HG03521 (cell line): ENCODE measurements around the gene GRIN2A.

Source experiments
- ATAC-seq: cut with Tn5 transposase; IDR thresholded peaks from one replicate; pipeline ENCODE4 v1.9.1; 2021; ENCODE audit warnings: mild to moderate bottlenecking, moderate library complexity; ENCODE audit not compliant: unreplicated experiment

The GRIN2A gene

DNA sequence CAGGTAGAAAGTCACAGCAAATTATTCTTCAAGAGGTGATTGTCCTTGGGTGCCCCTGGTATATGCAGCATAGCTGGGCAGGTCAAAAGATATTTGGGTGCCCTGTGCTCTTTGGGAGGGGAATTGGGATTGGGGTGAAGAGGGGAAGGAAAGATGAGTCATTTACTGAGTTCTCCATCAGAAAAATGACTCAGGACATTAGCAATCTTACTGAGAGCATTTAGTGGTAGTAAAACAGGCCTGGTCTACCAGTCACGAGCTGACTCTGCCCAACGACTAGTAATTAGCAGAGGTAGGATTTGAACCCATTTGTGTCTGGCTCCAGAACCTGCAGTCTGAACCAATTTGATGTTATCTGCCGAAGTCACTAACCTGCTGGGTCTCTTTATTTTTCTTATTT lies 6.0 kb upstream of the GRIN2A start:
- ATAC-seq: no peak

DNA sequence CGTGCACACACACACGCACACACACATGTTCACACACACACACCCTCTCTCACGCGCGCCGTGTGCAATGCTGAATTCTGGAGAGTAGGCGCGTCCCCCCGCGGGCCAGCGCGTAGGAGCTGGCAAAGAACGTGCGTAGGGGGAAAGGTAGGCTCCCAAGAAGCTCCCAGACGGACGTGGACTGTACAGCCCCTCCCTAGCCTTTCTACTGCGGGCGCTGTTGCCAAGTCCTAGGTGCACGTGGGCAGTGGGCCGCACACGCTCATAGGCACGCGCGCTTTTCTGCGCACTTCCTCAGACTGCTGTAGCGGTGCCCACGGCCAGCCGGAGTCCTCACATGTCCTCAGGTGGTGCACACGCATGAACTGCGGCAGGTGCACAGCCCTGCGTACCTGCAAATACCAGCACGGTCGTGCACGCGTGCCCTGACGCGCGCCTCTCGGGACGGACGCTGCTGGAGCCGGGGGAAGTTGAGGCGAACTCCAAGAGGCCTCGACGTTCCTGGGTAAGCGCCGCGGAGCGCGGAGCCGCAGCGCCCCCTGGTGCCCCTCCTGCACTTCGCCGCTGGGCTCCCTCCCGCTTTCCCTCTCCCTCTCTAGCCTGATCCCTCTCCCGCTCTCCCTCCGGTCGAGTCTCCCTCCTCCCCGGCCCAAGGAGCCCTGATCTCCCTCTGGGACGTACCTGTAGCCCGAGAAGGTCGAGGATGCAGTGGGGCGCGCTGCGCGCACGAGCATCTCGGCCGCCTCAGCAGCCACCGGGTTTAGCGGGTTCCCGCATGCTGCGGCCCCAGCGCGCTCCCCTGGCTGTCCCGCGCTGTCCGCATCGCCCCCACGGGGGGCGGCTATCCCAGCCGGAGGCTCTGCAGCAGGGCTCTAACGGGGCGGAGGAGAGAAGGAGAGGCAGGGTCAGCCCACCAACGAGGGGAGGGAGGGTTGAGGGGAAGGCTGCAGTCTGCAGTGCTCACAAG lies 749 bp downstream of the GRIN2A start:
- no peak for ATAC-seq

DNA sequence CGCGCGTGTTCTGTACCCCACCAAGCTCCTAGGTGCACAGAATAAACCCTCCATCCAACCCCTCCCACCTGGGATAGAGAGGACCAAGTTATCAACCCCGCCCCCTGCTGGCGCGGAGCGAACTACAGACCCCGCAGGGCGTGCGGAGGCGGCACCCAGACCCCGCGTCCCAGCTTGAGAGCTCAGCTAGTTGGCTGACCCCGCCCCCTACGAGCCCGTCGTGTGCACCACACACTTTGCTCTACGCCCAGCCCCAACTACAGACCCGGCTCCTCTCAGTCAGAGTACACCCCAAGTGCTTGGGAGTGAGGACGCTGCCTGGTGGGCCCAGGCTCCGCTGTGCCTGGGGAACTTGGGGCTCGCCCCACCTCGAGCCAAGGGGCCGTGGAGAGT lies 1.5 kb downstream of the GRIN2A start:
- ATAC-seq: no peak

DNA sequence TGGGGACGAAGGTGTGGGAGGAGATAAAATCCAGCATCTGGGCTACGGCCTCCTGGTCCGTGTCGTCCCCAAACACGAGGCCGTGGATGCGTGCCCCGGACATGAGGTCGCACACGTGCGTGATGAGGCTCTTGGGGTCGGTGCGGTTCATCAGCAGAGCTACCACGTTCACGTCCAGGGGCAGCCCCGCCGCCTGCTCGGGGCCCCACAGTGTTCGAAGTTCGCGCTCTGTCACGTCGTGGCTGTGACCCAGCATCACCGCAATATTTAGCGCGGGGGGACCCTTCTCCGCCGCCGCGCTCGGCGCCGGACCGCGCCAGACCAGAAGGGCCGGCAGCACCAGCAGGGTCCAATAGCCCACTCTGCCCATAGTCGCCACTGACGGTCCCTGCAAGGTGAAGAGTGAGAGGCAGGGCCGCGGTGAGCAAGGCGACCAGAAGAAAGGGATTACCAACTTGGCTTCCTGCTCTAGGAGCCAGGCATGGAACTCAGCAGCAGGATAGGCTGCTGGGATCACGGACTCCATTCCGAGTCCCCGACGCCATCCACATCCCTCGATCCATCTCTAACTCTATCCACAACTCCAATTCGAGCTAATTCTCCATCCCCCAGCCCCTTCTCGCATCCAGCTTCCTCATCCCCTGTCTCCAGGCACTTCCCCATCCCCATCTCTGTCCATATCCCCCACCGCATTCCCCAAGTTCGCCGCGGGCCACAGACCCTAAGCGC lies 2.0 kb downstream of the GRIN2A start:
- ATAC-seq: no peak

DNA sequence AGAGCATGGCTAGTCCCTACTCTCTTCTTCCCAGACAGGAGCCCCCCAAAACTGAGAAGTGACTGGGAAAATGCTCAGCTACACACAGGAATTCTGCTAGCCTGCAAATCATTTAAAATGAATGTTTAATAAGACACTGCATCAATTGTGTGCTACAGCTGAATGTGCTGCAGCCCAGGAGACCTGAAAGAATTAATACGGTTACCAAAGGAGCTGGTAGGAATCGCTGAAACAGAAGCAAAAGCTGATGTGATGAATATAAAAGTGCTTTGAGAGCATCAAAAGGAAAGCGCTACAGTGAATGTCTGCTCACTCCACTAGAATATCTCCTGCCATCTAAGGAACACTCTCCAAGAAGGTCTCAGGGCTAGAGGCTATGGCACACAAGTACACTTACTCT lies 3.7 kb downstream of the GRIN2A start:
- ATAC-seq: no peak

DNA sequence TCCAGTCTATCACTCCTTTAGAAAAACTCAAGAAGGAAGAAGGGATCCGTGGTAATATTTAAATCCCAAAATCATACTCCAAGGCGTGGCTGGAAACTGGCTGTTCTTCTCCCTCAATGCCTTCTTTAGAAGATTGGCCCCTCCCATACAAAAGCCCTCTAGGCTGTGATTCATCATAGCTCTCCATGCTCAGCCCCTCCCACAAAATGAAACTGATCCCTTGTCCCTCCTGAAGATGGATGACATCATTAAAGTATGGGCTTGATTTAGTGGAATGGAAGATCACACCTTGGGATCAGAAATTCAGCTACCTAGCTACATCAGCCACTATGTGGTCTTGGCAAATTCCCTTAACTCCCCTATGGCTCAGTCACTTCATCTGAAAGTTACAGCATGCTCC lies 4.1 kb downstream of the GRIN2A start:
- no peak for ATAC-seq

DNA sequence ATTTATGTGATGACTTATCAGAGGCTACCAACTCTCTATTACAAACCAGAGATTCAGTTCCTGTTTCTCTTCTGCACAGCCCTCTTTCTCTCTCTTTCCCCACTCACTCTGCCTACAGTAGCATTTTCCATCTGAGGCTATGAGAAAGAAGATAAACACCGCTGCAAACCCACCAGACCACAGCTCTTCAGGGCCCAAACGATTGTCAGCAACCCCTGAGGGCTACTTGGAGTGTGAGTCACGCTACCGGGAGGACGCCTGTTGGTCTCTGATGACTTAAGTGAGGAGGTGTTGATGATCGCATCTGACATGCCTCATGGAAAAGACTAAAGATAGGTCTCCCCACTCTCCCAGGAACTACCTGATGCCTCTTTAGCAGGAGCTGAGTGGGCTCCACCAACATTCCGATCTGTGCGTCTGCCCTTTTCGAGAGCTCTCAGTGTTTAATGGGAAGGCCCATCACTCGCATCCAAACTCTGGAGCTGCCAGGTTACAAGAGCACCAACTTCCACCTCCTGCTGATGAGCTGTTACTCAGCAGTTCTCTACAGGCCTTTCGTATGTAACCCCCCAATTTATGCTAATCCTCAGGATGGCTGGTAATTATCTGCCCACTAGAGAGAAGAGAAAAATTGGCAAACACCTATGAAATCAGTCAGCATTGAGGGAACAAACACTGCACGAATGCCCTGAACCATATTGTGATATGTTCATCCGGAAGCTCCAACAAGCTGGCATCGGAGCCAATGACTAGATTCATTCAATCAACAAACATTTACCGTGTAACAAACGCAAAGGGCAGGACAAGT lies 9.2 kb downstream of the GRIN2A start:
- no peak for ATAC-seq

DNA sequence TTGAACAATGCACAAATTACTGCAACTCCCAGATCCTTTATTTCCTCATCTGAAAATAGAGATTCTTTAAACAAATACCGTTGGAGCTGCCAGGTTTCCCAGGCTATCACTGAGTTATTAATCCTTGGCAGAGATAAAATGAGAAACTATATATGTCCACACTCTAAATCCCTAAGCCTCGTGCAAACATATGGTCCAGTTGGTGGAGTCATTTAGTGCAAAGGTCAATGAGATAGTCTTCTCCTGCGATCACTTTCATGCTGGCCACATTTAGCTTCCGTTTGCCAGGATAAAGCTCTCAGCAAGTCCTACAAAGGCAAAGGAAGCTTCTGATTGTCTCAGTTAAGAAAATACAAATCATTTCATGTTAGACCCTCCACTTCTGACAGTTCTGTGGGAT lies 11.0 kb downstream of the GRIN2A start:
- ATAC-seq: no peak

DNA sequence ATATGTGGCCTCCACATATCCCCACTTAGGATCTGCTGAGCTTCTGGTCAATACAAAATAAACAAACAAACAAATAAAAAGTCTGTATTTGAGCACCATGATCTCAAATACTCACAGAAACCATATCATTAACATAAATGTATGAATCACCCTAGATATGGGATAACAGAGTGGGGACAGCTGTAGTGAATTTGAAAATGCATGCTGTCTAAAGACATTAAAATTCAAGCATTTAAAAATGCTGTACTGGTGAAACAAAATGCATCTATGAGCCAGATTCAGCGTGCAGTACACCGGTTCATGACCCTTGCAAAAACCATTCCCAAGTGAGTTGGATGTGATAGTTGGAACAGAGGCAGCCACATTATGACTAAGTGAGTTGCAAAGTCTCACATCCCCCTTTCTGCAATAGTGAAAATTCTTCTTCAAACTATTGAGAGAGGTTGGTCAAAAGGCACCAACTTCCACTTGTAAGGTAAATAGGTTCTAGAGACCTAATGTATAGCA lies 12.3 kb downstream of the GRIN2A start:
- no peak for ATAC-seq

DNA sequence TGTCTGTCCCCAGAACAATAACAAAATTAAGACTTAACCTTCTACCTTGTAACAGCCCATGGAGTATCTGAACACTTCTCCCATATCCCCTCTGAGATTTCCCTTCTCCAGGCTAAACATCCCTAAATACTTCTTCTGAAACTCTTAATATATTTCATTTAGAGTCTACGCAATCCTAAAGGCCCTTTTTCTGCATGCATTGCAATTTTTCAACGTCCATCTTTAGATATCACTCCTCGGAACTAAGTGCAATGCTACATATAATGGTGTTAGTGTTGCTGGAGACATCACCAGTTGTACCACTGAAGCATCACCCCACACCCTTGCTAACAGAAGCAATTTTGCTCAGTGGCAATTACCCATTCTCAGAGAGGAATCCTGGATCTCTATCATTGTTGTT lies 13.2 kb downstream of the GRIN2A start:
- ATAC-seq: no peak

DNA sequence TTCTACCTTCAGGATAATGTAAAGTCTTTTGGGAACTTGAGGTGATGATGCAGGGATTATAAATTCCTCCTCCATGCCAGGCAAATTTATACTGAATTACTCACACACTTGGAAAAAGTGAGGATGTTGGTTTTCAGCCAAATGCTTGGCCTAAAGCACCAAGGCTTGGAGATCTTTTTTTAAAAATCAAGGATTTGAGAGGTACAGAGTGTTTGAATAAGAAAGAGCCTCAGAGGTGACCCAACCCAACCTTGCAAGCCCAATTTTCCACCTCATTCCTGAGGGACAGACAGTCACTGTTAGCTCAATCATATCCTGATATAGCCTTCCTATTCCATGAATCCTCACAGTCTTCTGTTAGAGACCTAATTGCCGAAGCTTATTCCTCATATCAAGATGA lies 14.0 kb downstream of the GRIN2A start:
- ATAC-seq: no peak

DNA sequence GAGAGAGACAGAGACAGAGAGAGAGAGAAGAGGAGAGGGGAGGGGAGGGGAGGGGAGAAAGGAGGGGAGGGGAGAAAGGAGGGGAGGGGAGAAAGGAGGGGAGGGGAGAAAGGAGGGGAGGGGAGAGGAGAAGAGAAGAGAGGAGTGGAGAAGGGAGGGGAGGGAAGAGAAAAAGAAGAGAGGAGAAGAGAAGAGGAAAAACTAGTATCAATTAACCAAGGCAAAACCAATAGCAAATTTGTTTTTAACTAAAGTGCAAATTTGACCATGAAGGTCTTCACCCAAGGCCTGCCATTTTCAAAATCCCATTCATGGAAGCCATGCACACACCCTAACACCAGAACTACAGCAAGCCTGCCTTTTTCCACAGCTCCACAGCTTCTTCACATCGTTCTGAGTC lies 16.6 kb downstream of the GRIN2A start:
- ATAC-seq: no peak

DNA sequence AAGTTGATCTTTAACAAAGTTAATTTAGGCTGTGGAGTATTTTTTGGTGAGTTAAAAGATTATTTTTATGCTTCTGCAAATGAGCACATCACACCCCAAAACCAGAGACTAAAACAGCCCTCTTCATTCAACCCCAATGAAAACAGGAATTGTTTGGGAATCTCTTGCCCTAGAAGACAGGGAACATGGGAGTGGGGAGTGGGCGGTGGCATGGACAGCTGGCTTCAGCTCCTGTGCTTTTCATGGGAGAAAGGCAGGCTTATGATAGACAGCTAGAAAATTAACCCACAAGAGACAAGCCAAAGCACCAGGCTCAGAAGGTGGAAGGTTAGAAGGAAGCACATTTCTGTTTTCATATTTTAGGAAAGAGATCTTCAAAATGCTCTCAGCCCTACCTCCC lies 19.2 kb downstream of the GRIN2A start:
- ATAC-seq: no peak

DNA sequence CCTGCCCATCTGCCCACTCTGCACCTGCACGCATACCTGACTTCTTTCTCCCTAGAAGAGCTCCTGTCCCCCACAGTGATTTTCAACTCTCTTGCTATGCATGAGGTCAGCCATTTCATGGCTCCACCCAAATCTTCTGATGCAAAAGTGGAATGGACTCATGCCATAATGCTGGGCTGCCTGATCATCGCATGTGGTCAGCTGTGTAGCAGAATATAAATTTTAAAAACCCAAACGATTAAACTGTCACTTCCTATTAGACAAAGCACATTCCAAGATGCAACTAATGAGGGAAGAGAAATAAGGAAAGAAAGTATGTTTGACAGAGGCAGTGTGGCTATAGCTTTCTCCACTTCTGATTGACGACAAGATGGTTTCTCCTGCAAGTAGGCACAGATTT lies 26.1 kb downstream of the GRIN2A start:
- ATAC-seq: no peak

DNA sequence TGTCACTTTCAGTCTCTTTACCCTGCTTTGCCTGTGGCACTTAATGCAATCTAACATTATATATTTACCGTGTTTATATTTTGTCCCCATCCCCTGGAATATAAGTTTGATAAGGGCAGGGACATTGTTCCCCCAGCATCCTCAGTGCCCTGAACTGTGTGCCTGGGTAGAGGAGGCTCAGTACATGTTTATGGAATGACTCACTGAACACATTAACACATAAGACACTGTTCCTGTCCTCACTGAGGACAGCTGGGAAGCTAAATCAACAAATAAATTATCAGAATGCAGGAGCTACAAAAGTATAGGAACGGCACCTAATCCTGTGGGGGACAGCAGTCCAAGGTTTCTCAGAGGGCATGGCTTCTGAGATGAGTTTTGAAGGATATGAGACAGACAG lies 27.8 kb downstream of the GRIN2A start:
- ATAC-seq: no peak

DNA sequence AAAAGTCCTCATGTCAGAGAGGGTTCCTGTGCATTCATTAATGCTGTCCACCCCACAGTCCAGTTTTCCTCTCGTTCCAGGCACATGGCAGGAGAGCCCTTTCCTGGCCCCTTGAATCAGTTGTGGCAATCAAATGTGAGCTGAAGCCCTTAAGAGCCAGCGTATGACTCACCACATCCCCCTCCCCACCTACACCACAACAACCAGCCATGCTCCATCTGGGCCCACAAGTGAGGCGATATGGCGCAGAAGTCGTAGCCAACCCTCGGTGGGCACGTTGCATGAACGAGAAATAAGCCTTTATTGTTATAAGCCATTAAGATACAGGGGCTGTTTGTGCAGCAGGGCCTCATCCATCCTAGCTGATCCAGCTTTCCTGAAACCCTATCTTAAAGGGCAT lies 28.2 kb downstream of the GRIN2A start:
- no peak for ATAC-seq

DNA sequence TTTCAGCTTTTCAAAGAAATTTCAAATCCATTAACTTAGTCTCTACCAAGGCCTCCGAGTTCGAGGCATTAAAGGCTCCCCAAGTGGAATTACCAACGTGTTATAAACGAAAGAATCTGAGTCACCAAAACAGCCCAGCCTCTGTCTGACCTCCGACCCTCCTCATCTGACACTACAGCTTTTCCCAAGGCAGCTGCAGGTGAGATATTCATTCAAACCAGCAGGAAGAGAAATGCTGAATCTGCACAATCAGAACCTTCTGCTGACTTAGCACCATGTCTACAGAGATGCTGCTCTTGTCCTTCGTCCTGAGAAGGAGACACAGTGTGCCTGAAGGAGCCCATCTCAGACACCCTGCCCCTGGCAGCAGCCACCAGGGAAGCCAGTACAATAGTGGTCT lies 30.5 kb downstream of the GRIN2A start:
- no peak for ATAC-seq

DNA sequence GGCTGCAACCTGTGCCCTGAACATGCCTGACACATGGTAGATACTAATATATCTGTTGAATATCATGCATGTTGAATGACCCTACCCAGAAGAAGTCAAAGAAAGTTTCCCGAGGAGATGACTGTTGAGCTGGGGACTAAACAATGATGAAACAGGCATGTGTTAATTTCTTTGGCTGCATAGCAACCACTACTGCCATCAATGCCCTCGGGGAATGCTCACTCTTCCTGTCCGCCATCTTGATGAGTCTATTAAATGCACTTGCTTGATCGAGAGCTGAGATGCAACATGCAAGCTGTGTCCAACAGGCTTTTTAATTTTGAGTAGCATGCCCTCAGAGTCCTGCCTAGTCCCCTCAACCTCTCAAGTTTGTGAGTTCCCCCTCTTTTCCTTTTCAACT lies 31.3 kb downstream of the GRIN2A start:
- no peak for ATAC-seq

DNA sequence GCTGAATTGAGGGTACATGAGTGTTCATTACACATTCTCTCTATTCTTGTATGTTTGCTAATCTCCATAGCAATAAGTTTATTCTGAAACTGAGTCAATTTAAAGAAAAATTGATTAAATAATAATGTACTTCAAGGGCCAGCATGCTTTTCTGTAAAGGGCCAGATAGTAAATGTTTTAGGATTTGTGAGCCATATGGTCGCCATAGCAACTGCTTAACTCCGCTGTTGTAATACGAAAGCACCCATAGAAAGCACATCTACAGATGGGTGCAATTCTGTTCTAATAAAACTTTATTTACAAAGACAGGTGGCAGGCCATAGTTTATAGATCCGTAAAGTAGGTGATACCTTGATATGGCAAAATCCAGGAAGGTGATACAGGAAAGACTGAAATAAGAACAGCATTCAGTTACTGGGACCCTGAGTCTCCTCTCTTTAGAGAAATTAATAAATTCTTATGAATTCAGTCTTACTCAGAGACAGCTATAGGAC lies 36.6 kb downstream of the GRIN2A start:
- no peak for ATAC-seq

DNA sequence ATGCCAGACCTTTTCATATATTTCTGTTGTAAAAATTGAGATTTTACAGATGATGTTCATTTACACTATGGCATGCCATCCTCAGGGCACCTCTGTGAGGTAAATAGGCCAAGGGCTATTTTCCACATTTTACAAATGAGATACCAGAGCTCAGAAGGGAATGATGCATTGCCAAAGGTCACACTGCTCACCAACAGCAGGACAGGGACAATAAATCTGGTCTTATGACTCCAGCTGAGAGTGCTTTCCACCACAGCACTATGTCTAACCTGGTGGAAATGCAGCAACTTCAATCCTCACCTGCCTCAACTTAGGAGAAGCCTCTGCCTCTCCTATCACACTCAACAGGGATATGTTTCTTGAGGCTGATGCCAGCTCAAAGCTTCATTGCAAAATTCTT lies 40.6 kb downstream of the GRIN2A start:
- ATAC-seq: no peak

DNA sequence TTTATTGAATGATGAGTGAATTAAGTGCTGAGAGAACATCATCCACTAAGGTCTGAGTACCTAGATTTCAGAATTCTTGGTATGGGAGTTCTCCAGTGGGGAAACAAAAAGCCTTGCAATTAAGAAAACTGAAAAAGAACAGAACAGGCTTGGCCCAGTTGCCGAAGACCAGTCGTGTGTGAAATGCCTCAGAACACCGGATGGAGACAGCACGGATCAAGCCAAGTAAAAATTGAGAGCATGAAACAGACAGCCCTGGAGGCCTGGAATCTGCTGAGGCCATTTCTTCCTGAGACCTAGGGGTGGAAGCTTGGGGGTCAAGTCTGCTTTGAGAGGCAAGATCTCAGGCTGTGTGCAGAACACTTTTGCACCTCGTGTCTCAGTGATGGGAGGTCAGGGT lies 43.3 kb downstream of the GRIN2A start:
- ATAC-seq: no peak
